Femur (tissue), 1 donor: Measurements from ENCODE around the gene SLC41A3.
"Not testable (repeated sequence)": the region's sequence is repeated elsewhere in the genome, so short reads cannot be mapped to it uniquely, and the experiment has no call there.

Experiments
- DNase-seq: peaks from one replicate; pipeline ENCODE4 v3.0.0-alpha.2; 2017

Gene SLC41A3

DNA sequence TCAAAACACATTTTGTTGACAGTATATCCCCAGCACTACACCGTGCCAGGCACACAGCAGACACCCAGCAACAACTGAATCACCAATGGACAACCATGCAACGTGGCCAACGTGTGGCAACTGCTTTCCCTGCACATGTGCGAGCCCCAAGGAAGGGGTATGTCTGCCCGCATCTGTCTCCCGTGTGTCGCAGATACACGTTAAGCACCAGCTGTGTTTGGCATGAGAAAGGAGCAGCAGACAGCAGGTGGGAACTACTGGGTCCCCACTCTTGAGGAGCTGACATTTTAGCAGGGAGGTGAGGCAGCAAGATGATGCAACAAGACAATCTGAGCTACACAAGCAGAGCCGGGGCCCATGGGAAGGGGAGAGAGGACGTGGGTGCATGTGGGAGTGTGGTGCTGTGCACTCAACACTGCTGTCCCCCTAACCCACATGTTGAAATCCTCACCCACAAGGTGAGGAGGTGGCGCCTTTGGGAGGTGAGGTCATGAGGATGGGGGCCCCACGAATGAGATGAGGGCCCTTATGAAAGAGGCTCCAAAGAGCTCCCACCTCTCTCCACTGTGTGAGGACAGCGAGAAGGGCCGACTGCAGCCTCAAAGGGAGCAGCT, 58.7 kb downstream of the SLC41A3 start:
- no peak for DNase-seq

DNA sequence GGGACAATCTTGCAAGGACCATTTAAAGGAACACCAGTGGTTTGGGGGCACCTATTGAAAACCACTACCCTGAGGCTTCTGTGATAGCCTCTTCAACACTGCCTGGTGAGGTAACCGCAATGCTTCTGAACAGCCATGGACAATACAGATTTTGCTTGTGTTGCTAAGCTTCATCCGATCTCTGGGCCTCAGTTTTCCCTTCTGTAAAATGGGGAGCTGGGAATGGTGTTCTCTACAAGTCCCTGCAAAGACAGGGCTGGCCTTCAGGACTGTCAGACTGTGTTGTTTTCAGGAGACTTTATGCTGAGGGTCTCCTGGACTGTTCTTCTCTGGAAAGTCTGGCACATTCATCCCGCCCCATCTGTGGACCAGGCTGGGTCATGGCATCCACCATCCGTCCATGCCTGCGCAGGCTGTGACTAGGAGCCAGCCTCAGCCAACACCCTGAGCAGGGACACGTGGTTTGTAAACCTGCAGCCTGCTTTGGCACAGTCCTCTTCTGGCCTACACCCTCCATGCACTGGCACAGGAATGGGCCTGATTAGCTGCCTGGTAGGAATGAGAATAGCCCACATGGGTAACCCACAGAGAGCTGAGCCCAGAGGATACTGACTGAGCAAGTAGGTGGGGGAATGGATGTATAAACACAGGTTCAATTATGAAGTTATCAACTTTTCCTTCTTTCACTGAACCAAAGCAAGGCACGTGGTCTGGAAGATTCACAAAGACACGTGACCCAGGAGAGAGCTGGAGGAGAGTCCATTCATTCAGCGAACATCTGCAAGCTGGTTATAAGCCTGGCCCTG, 59.7 kb downstream of the SLC41A3 start:
- DNase-seq = no peak

DNA sequence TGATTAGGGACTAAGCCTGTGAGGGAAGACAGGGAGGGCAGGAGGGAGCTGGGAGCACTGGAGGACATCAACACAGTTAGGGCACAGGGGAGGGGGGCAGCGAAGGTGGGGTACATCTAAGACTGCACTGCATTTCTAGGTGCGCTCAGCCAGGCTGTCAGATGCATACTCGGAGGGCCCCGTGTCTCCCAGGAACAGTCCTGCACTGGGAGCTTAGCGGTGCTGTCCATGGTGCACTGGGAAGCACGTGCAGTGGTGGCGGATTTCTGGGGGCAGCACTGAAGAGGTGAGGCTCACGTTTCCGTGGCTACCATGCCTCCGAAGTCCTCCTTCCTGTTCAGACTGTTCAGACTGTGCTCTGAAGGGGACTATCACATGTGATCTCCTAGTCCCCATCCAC, 60.5 kb downstream of the SLC41A3 start:
- no peak for DNase-seq

DNA sequence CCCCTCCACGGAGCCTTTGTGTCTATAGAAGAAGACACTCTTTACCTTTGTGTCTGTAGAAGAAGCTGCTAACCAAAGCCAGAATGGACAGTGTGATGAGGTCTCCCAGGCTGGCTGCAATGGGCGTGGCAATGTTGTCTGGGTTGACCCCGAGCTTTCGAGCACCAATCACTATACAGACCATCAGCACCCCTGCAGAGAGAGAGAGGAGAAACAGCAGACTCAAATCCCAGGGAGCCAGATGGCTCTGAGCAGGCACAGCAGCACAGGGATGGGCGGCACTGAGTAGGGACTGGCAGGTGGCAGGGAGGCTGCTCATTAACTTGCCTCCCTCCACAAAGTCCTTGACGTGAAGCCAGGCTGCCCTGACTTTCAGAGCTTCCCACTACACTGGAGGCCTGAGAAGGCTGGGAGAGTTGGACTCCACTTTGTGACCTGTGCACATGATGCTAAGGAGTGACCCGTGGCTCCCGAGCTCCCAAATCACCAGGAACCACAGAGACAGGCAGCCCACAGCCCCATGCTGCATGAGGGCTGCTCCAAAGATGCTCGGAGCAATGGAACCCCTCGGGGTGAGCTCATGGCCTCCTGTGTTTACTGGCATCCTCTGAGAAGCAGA, 61.1 kb downstream of the SLC41A3 start:
- DNase-seq = no peak

DNA sequence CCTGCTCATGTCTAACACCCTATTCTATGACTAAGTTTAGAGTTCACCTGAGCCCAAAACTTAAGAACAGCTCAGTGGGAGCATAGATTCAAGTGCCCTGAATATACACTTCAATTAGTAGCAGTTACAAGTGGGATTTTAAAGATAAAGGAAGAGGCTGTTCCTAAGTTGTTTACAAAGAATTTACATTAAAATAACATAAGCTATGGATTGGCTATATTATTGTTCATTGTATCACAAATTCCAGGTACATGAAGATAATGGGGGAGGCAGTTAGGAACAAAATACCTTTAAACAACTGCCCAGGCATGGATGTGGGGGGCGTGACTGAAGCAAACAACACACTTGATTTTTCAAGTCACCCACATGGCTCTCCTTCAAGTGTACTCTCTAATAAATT, 62.2 kb downstream of the SLC41A3 start:
- no peak for DNase-seq

DNA sequence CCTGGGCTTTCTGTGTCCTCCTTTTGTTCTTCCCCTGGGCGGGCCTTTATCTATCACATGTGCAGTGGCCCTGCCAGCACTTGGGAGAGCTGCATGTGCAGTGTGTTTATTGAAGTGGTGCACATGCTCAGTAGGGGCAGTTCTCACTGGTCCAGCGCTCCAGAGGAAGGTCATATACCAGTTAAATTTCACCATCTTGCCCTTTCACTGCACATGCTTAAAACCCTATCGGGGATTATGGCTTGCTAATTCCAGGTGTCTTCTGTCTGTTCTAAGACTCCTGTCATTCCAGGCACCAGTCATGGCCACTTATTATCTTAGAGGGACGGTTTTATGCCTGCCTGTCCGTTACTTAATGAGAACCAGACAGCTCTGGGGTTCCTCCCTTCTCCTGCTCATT, 62.7 kb downstream of the SLC41A3 start:
- DNase-seq = no peak

DNA sequence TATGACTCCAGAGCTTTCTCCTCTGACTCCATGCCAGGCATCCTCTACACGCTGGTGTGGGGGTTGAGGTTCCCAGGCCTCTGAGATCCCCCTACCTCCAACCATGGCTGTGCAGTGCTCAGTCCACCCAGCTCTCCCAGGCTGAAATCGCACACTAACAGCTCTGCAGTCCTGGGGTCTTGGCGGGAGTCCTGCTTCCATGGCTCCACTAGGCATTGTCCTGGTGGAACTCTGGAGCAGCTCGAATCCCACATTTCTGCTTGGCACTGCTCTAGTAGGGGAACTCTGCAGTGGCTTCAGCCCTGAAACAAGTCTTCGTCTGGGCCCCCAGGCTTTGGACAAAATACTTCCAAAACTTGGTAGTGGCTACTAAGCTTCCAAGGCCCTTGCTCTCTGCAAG, 64.2 kb downstream of the SLC41A3 start:
- no peak for DNase-seq

DNA sequence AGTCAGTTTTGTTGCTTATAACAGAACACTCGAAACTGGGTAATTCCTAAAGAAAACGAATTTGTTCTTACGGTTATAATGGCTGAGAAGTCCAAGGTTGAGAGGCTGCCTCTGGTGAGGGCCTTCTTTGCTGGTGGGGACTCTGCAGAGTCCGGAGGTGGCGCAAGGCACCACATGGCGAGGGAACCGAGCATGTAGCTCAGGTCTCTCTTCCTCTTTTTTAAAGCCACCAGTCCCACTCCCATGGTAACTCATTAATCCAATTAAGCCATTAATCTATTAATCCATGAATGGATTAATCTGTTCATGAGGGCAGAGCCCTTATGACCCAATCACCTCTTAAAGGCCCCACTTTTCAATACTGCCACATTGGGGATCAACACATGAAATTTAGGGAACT, 64.9 kb downstream of the SLC41A3 start:
- DNase-seq = no peak

DNA sequence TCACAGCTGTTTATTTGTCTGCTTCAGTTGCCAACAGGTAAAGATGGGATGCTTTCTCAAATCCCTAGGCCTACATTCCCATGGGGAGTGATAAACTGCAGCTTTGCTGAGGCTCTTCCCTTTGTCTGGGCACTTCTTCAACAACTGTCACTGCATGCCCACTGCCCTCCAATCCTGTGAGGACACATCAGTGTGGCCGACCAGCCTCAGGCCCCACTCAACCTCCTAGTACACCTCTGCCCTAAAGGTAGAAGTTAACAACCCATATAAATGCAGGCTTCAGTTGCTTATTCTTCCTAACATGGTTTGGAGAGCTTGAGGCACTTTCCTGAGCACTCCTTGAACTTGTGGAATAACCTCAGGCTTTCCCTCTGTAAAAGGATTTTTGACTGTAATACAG, 65.4 kb downstream of the SLC41A3 start:
- no peak for DNase-seq

DNA sequence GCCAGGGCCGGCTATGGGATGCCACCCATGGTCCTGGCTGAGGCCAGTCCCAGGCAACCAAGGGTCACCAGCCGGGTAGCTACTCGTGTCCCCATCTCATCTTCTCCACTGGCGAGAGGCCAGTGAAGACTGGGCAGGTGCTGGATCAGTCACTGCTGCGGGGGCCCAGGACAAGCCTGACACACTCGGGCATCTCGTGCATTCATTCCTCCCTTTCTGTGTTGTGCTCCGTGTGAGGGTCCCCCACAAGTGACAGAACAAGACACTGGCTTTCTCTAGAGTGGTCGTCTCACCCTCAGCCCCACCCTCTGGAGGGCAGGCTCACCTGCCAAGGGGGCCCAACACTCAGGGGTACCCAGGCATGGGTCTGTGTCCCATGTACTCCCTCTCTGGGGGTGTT, 66.6 kb downstream of the SLC41A3 start:
- DNase-seq = no peak

DNA sequence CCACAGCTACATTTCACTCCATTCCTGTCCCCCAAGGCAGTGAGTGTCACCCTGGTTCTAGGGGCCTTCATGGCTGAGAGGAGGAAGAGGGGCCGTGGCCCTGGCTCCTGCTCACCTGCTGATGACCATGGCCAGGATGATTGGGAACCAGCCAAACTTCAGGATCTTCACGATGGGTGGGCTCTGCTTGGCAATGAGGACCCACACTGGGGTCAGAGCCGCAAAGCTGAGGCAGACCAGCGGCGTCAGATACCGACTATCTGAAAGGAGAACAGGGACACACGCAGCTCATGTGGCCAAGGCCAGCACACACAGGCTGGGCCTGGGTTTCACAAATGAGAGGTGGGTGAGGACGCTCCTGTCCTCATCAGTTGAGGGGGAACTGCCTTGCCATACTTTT, 67.3 kb downstream of the SLC41A3 start:
- no peak for DNase-seq

DNA sequence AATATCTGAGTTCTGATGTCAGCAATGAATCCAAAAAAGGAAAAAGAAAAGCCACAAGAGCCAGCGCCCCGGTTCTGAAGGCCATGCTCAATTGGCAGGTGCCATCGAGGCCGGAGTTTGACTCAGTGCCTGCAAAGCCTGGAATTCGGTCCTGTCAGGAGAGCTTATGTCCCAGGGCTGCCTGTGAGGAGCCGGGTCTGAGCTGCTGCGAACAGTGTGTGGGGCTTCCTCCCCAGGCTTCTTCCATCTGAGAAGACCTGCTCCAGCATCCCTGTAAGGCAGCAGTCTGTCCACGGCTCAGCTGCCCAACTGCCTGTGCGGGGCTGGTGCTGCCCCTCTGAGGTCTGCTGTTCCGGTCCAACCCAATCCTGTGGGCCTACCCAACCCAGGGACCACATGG, 68.8 kb downstream of the SLC41A3 start:
- no peak for DNase-seq

DNA sequence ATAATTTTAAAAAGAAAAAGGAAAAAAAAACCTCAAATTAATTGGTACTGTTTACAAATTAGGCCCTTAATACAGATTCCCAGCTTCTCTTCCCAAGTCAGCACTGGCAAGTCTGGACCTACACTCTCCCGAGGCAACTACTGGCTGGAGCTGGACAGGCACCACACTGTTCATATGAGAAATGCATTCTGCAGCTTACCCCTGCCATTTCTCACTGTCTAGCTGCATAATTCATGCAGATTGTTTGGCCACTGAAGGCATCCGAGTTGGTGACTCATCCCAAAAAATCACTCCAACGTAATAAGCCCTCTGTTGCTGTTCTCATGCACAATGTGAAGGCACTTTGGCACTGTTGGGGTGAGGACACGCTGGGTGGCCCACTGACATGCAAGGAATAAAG, 69.7 kb downstream of the SLC41A3 start:
- no peak for DNase-seq

DNA sequence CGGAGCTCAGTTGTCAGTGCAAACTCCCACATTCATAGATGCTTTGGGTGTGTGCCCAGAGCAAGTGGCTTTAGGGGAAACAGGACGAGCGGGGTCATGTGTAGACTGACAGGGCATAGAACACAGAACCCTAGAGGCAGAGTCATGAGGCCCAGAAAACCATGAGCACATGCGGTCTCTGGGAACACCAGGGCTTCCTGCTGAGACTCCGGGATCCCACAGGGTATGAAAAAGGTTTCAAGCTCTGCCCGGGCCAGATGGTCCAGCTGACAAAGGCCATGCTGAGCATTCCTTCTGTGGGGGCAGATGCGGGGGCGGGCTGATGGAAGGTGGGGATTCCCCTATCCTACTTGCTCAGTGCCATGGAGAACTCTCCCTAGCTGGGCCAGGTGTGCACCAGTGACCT, 70.2 kb downstream of the SLC41A3 start:
- DNase-seq = no peak

DNA sequence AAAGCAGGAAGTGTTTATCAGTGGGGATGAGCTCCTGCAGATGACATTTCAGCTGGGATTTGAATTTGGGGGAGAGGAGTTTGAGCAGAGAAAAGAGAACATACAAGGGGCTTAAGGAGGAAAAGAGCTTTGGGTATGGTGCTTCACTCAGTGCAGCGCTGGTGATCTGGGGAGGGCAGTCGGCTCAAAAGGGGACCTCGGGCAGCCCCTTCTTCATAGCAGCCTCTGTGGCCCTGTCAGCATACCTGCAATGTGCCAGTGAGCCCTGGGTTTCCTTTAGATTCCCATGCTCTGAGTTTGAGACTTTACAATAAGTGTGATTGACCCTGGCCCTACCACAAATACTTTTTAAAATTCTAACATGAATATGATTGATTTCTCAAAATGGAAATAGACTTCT, 74.7 kb downstream of the SLC41A3 start:
- no peak for DNase-seq

DNA sequence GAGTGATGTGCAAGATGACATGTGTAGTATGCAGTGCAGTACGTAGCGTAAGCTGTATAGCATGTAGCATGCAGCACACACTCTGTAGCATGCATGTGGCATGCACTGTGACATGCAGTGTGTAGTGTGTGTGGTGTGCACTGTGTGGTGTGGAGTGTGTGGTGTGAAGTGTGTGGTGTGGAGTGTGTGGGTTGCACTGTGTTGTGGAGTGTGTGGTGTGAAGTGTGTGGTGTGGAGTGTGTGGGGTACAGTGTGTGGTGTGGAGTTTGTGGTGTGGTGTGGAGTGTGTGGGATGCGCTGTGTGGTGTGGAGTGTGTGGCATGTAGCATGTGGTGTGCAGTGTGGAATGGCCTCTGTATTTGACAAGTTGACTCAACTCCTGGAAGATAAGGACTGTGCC, 75.7 kb downstream of the SLC41A3 start:
- no peak for DNase-seq

DNA sequence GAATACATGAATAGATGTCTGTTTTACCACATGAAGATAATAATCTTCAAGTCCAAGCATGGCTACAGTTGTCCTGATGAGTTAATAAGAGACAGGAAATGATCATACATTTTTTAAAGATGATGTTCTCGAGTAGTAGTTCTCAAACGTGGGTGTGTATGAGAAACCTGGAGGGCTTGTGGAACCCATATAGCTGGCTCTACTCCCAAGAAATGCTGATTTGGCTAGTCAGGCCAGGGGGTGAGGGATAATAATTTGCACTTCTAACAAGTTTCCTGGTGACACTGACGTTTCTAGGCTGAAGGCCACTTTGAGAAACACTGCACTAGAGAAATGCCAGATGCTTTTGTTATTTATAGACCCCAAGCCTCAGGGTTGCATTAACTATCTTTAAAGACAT, 78.0 kb downstream of the SLC41A3 start:
- no peak for DNase-seq

DNA sequence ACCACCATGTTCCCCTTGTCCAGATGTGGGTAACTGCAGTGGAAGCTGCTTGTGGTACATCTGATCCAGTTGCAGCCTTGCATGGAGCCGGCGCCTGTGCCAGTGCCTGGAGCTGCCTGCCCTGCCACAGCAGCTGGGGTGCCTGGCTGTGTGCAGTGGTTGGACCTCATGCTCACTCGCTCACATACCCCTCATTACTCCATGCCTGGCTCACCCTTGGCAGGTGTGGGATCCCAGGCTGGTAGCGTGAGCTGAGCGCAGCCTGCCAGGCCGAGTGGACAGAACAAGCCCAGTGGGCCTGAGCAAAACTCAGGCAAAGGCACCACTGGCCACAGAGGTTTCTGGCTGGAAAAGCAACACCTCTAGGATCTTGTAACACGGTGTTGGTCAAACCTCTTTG, 79.2 kb downstream of the SLC41A3 start:
- DNase-seq = no peak

DNA sequence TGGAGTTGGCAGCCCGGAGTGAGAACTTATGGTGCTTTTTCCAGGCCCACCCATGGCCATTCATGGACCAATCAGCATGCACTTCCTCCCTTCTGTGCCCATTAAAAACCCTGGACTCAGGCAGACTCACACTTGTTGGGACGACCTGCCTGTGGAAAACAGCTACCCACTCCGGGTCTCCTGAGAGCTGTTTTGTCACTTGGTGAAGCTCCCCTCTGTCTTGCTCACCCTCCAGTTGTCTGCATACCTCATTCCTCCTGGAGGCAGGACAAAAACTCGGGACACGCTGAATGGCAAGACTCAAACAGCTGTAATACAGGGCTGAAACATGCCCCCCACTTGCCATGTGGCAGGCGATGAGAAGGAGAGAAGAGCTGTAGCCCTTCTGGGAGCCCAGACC, 79.7 kb downstream of the SLC41A3 start:
- no peak for DNase-seq

DNA sequence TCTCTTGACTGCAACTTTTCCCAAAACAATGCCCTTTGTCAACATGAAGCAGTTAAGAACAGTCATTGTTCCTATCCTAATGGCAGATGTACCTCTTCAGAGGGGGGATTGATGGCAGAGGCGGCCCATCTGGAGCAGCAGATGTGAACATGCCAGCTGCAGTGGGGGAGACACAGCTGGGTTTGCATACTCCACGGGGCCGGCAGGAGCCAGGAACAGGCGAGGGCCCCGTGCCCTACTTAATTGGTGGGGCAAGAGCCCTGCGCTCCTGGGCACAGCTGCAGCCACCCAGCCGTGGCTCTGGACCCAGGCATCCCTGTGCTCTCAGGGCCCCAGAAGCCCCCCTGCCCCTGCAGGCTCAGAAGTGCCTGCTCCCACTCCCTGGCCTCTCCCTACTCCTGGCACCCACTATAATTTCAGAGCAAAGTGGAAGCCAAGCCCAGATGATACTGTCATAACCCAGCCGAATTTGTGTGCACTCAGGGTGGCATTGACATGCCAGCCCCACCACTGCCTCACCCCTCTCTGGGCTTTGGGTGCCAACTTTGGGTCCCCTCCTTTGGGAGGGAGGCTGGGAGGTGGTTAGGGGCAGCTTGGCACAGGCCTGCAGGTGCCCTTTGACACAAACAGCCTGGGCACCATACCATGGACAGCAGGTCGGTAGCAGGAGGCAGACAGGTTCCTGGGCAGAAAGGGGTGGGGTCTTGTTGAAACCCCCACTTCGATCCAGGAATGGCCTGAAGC, 80.3 kb downstream of the SLC41A3 start:
- DNase-seq = no peak

DNA sequence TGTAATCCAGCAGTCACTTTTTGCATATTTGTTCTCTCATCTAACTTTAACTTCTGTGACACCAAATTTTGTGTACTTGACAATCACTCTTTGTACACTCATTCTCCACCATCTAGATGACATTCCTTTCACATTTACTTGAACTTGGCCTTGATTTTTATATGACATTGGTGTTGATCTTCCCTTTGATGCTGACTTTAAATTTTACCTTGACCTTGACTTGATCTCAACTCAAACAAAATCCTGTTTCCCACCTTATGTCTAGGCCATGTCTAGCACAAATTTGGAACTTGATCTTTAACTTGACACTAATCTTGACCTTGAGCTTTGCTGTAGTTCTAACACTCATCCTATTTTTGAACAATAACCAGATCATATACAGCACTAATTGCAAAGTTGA, 81.7 kb downstream of the SLC41A3 start:
- DNase-seq = no peak

DNA sequence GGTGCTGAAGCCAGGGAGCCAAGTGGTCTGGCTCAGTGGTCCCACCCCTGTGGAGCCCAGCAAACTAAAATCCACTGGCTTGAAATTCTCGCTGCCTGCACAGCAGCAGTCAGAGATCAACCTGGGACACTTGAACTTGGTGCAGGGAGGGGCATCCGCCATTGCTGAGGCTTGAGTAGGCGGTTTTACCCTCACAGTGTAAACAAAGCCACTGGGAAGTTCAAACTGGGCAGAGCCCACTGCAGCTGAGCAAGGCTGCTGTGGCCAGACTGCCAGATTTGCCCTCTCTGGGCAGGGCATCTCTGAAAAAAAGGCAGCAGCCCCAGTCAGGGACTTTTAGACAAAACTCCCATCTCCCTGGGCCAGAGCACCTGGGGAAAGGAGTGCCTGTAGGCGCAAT, 87.2 kb downstream of the SLC41A3 start:
- not testable (repeated sequence) for DNase-seq

DNA sequence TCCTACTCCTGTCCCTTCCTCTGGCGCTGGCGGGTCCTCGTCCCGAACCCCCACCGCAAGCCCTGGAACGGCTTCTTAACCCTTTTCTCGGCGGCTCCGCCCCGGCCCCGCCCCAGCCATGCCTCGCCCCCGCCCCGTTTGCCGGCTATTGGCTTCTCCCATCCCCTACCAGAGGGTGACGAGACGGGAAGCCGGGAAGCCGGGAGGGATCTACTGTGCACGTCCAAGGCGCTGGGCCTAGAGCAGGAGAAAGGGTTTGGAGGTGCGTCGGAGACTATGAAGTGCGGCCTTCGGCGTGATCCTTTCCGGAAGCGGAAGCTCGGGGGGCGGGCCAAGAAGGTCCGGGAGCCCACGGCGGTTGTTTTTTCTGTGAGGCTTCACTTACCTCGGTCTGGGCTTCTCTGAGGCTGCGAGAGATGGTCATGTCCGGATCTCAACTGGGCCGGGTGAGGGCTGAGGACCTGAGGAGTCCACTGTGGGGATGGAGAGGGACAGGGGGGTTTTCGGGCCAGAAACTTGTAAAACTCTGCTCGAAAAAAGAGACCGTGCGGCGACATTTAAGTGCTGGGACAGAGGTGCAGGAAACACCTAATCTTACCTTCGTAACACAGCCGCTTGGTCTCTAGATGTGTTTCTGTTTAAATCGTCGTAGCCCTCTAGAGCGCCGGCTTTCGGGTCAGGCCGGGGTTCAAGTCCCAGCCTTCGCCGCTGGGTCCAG, 93.5 kb downstream of the SLC41A3 start:
- DNase-seq = peak; percentile 94
